Glomerular visceral epithelial cell (primary cell): ENCODE measurements around the gene SEC14L1.
A peak's percentile ranks its signal among the peaks of the same experiment; 100 is the strongest.

Experiments used
- DNase-seq: peaks from one replicate; pipeline ENCODE4 v3.0.0-alpha.2; 2016; ENCODE audit errors: extremely low spot score

Gene SEC14L1

GRCh38 chr17:77191244-77191643 is 50.5 kb downstream of the SEC14L1 start:
- DNase-seq: no peak

- no peak for DNase-seq
Observed at GRCh38 chr17:77193653-77194052, 52.9 kb downstream of the SEC14L1 start.

- DNase-seq: no peak
Observed at GRCh38 chr17:77194179-77194578, 53.4 kb downstream of the SEC14L1 start.

GRCh38 chr17:77196251-77196650 is 55.5 kb downstream of the SEC14L1 start:
- DNase-seq: no peak

- no peak for DNase-seq
Observed at GRCh38 chr17:77197115-77197514, 56.3 kb downstream of the SEC14L1 start.

- DNase-seq: no peak
Observed at GRCh38 chr17:77200711-77201110, 59.9 kb downstream of the SEC14L1 start.

GRCh38 chr17:77203436-77203835 is 62.7 kb downstream of the SEC14L1 start:
- no peak for DNase-seq

GRCh38 chr17:77203846-77204245 is 63.1 kb downstream of the SEC14L1 start:
- DNase-seq: no peak

- no peak for DNase-seq
Observed at GRCh38 chr17:77204536-77204935, 63.8 kb downstream of the SEC14L1 start.

GRCh38 chr17:77205396-77206125 is 64.8 kb downstream of the SEC14L1 start:
- DNase-seq: no peak

- no peak for DNase-seq
Observed at GRCh38 chr17:77206158-77206956, 65.6 kb downstream of the SEC14L1 start.

GRCh38 chr17:77207689-77208216 is 67.0 kb downstream of the SEC14L1 start:
- DNase-seq: no peak

- peak; percentile 57 for DNase-seq
Observed at GRCh38 chr17:77208217-77208808, 67.5 kb downstream of the SEC14L1 start.

GRCh38 chr17:77208856-77209255 is 68.1 kb downstream of the SEC14L1 start:
- DNase-seq: no peak

GRCh38 chr17:77209330-77209748 is 68.6 kb downstream of the SEC14L1 start:
- no peak for DNase-seq

GRCh38 chr17:77210331-77210730 is 69.6 kb downstream of the SEC14L1 start:
- DNase-seq: no peak

- no peak for DNase-seq
Observed at GRCh38 chr17:77210946-77211541, 70.3 kb downstream of the SEC14L1 start.

- DNase-seq: no peak
Observed at GRCh38 chr17:77211681-77212080, 70.9 kb downstream of the SEC14L1 start.

GRCh38 chr17:77212081-77212832 is 71.5 kb downstream of the SEC14L1 start:
- no peak for DNase-seq

GRCh38 chr17:77212833-77213777 is 72.3 kb downstream of the SEC14L1 start:
- DNase-seq: no peak
